Fibroblast of lung (primary cell): ENCODE measurements around the gene KRTAP5-9. TPM values are rescaled to one million over a fixed set of nuclear protein-coding genes. Genes with fewer than 3 reads are reported as not detected.
"Not testable (repeated sequence)": the region's sequence is repeated elsewhere in the genome, so short reads cannot be mapped to it uniquely, and the experiment has no call there.

Experiments
- DNase-seq, 2 donors: peaks; one replicate each; pipeline versions ENCODE4 v3.0.0 to v3.0.0-alpha.2; 2010; ENCODE audit warnings: low read depth in 2 of 2
- H2AFZ ChIP-seq: 2 replicates; pipeline ENCODE4 v1.5.1; 2012; ENCODE audit warnings: low read length, control low read depth, inconsistent platforms
- H3K27ac ChIP-seq: 2 replicates; pipeline ENCODE4 v1.5.1; 2011; ENCODE audit warnings: low read length, control low read depth; ENCODE audit not compliant: insufficient read depth
- H3K27me3 ChIP-seq: 2 replicates; pipeline ENCODE4 v1.5.1; 2011; ENCODE audit warnings: mild to moderate bottlenecking, low read length; ENCODE audit not compliant: control insufficient read depth, insufficient read depth
- H3K36me3 ChIP-seq: 2 replicates; pipeline ENCODE4 v1.5.1; 2011; ENCODE audit warnings: low read length; ENCODE audit not compliant: control insufficient read depth, insufficient read depth
- H3K4me1 ChIP-seq: 2 replicates; pipeline ENCODE4 v1.5.1; 2011; ENCODE audit warnings: low read length; ENCODE audit not compliant: control insufficient read depth, insufficient read depth; ENCODE audit errors: extremely low read depth
- H3K4me2 ChIP-seq: 2 replicates; pipeline ENCODE4 v1.5.1; 2011; ENCODE audit warnings: low read length, control low read depth; ENCODE audit not compliant: insufficient read depth; ENCODE audit errors: extremely low read depth
- H3K4me3 ChIP-seq, 4 experiments: fragments of 200-600 bp in 1 of 4; sonication (generic) in 1 of 4; replicated peaks in 1 of 4; 2 replicates each; pipeline ENCODE4 v1.5.1; 2011 to 2016; ENCODE audit warnings: low read length in 4 of 4, low read depth in 3 of 4, mild to moderate bottlenecking in 3 of 4, control low read depth in 2 of 4, inconsistent platforms in 1 of 4, mixed read lengths in 1 of 4; ENCODE audit not compliant: insufficient read depth in 1 of 4; ENCODE audit errors: control extremely low read depth in 1 of 4
- H3K79me2 ChIP-seq: 2 replicates; pipeline ENCODE4 v1.5.1; 2012; ENCODE audit warnings: mild to moderate bottlenecking, low read length, inconsistent platforms; ENCODE audit not compliant: control insufficient read depth, insufficient read depth
- H3K9ac ChIP-seq: 2 replicates; pipeline ENCODE4 v1.5.1; 2011; ENCODE audit warnings: mild to moderate bottlenecking, low read length, control low read depth; ENCODE audit not compliant: insufficient read depth
- H3K9me3 ChIP-seq: 2 replicates; pipeline ENCODE4 v1.5.1; 2012; ENCODE audit warnings: low read depth, low read length; ENCODE audit not compliant: control insufficient read depth, insufficient read depth
- H4K20me1 ChIP-seq: 2 replicates; pipeline ENCODE4 v1.5.1; 2011; ENCODE audit warnings: low read length; ENCODE audit not compliant: control insufficient read depth, insufficient read depth; ENCODE audit errors: extremely low read depth
- CTCF ChIP-seq, 2 donors: IDR thresholded peaks in 1 of 2; conservative IDR thresholded peaks in 1 of 2; 1 replicate in 1 of 2; 2 replicates in 1 of 2; pipeline ENCODE4 v1.5.1; 2011 to 2012; ENCODE audit warnings: low read length in 2 of 2, control low read depth in 1 of 2, inconsistent platforms in 1 of 2, low read depth in 1 of 2, mild to moderate bottlenecking in 1 of 2
- EZH2 ChIP-seq: IDR thresholded peaks from 2 replicates; pipeline ENCODE4 v1.5.1; 2012; ENCODE audit warnings: low read length, control low read depth, mild to moderate bottlenecking; ENCODE audit errors: missing control alignments
- polyA plus RNA-seq, 2 donors: library from polyadenylated mRNA; depleted of rRNA in 1 of 2; stranded (reverse) in 1 of 2; unstranded in 1 of 2; fragments of >200 nt; gene quantifications; 2 replicates each; pipeline ENCODE4 v1.2.1, GENCODE V29; 2011 to 2012; ENCODE audit warnings: missing spikeins in 1 of 2
- total RNA-seq: library from RNA; depleted of rRNA; stranded (reverse); fragments of >200 nt; gene quantifications from 2 replicates; pipeline ENCODE4 v1.2.1, GENCODE V29; 2014

Gene KRTAP5-9
- total and polyA plus RNA-seq, 2 donors (not counting 1 experiment from before 2014, with no cell fraction given): not detected

DNA sequence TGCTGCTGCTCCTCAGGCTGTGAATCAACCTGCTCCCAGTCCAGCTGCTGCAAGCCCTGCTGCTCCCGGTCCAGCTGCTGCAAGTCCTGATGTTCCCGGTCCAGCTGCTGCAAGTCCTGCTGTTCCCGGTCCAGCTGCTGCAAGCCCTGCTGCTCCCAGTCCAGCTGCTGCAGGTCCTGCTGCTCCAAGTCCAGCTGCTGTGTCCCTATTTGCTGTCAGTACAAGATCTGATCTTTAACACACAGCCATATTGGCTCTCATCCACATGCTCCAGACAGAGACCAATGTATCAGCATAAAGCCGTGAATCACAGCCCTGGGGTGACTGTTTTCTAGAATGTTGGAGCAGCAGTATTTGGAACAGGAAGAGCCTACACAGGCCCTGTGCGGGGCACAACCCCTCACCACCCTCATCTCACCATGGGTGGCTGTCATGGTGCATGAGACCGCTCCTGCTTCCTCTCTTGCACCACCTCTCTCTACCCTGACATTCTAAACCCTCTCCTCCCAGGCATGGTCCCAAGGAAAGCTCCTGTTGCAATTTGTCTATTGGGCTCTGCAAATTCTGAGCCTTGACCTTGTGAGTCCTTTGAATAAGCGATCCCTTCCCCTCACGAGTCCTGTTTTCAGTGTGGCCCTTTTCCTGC is 20.6 kb downstream of the KRTAP5-9 start:
- no peaks in the 10 kb centered on the region for H3K36me3 ChIP-seq
- no peak overlapping the region for H2AFZ ChIP-seq
- no peaks in the 10 kb centered on the region for H3K27me3 ChIP-seq
- no peaks in the 10 kb centered on the region for H3K9me3 ChIP-seq
- H3K27ac ChIP-seq: no peak overlapping the region
- TF ChIP-seq CTCF (conservative IDR thresholded peaks at IDR 0.05 in 1 of 2, IDR thresholded peaks at IDR 0.05 in 1 of 2; ENCODE audit: low read depth in 1 of 2, low read length in 2 of 2) (no peak), EZH2 (no peak)
- no peaks in the 10 kb centered on the region for H4K20me1 ChIP-seq
- no peaks in the 10 kb centered on the region for H3K79me2 ChIP-seq
- H3K9ac ChIP-seq: no peak overlapping the region
- H3K4me3 ChIP-seq: no peak overlapping the region
- DNase-seq: peak in 1 of 2 donors; percentile 29
- no peaks in the 10 kb centered on the region for H3K4me1 ChIP-seq
- no peak overlapping the region for H3K4me2 ChIP-seq

DNA sequence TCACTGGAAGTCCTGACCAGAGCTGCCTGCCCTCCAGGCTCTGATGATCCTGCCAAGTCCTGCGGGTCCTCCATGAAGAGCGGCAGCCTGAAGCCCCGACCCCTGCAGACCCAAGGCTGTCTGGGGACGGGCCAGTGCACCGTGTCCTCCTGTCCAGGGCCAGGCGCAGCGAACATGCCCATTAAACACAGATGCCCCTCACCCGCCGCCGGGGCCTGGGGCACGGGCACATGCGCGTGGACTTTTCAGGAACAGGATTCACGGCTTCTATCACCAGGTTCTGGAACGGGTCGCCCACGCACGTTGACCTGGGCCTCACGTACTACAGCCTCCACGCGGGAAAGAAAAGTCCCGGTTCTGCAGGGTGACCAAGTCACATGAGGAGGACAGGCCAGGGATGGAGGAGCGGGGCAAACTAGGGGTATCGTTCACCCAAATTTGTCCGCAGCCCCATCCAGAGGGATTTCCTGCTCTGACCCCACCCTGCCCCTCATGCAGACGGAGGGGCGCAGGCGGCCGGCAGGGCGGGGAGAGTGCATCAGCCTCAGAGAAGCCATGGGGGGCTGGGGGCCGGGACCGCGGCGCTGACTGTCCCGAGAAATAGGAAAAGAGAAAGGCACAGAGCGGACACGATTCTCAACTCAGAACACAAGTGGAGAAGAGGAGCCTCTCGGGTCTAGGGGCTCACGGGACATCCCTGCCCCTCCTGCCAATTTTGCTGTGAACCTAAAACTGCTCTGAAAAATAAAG is 23.1 kb downstream of the KRTAP5-9 start:
- H3K36me3 ChIP-seq, H3K4me2 ChIP-seq, H3K79me2 ChIP-seq, H3K9ac ChIP-seq, DNase-seq, H3K4me3 ChIP-seq, H4K20me1 ChIP-seq, H3K9me3 ChIP-seq, H3K27ac ChIP-seq, H2AFZ ChIP-seq, H3K27me3 ChIP-seq, H3K4me1 ChIP-seq: not testable (repeated sequence)

DNA sequence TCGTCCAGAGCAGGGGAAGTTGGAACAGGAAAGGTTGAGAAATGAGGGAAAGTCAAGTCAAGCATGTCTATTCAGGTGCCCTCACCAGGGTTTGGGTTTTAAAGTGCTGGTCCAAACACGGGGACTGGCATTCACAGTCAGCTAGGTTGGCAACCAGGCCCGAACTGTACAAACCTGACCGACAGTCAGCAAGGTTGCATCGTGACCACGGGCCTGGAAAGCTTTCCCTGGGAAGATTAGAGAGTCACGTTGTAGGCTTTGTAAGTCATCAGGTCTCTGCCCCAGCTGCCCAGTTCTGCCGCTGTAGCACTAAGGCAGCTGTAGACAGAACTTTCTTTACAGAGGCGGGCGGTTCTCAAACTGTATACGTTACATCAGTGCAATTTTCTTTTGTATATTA is 24.6 kb downstream of the KRTAP5-9 start:
- no peak for TF ChIP-seq CTCF (conservative IDR thresholded peaks at IDR 0.05 in 1 of 2, IDR thresholded peaks at IDR 0.05 in 1 of 2; ENCODE audit: low read depth in 1 of 2, low read length in 2 of 2)
- TF ChIP-seq EZH2: no peak
- H3K9me3 ChIP-seq: no peaks in the 10 kb centered on the region
- H3K9ac ChIP-seq: no peak overlapping the region
- H3K4me3 ChIP-seq: no peak overlapping the region
- H4K20me1 ChIP-seq: no peaks in the 10 kb centered on the region
- no peak overlapping the region for H3K27ac ChIP-seq
- H3K4me2 ChIP-seq: no peak overlapping the region
- H2AFZ ChIP-seq: no peak overlapping the region
- H3K27me3 ChIP-seq: no peaks in the 10 kb centered on the region
- H3K36me3 ChIP-seq: no peaks in the 10 kb centered on the region
- no peaks in the 10 kb centered on the region for H3K4me1 ChIP-seq
- no peak for DNase-seq
- no peaks in the 10 kb centered on the region for H3K79me2 ChIP-seq
